Stimulated activated CD4-positive, alpha-beta T cell treated with anti-CD3 and anti-CD28 coated beads, TNF-alpha, amount 100 ng/mL, for 48 hours (primary cell): ENCODE data around the gene CYGB.
"Not testable (repeated sequence)": the region's sequence is repeated elsewhere in the genome, so short reads cannot be mapped to it uniquely, and the experiment has no call there.

Source experiments
- DNase-seq, 3 donors: peaks; one replicate each; pipeline ENCODE4 v3.0.0-alpha.2; 2020; ENCODE audit warnings: low read depth in 3 of 3

CYGB gene

DNA sequence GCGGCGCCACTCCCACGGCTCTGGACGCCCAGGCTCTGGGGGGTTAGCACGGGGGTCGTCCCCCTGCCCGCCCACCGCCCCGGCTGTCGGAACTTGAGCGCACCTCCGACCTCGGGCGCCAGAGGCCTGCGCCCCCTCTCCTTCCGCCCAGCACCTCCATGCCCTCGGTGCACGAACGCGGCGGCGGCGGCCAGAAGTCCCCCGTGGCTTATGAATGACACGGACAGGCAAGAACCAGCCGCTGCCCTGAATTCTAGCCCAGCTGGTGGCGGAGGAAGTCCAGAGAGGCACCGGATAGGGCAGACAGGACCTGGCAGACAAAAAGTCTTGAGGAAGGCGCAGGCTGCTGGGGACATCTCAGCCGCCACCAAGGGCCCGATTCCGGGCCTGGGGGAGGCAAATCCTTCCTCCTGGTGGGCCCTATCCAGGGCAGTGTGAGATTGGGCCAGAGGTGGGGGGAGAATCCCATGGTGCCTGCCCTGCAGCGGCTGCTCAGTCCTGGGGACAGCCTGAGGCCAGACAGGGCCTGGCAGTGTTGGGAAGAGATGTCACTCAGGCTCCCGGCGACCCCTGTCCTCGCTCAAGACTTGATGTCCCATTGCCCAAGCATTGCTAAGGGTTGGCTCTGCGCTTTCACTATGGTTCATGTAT is 897 bp upstream of the CYGB start:
- no peak for DNase-seq

DNA sequence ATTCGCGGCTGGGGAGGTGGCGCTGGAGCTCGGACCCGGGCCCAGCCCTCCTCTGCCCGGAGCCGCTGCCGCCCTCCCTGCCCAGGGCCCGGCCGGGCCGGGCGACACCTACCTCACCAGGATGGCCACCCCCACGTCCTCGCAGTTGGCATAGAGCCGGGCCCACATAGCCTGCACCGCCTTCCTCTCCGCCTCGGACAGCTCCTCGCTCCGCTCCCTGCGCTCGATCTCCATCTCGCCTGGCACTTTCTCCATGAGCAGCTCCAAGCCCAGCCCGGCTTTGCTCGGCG is 276 bp downstream of the CYGB start:
- no peak for DNase-seq

DNA sequence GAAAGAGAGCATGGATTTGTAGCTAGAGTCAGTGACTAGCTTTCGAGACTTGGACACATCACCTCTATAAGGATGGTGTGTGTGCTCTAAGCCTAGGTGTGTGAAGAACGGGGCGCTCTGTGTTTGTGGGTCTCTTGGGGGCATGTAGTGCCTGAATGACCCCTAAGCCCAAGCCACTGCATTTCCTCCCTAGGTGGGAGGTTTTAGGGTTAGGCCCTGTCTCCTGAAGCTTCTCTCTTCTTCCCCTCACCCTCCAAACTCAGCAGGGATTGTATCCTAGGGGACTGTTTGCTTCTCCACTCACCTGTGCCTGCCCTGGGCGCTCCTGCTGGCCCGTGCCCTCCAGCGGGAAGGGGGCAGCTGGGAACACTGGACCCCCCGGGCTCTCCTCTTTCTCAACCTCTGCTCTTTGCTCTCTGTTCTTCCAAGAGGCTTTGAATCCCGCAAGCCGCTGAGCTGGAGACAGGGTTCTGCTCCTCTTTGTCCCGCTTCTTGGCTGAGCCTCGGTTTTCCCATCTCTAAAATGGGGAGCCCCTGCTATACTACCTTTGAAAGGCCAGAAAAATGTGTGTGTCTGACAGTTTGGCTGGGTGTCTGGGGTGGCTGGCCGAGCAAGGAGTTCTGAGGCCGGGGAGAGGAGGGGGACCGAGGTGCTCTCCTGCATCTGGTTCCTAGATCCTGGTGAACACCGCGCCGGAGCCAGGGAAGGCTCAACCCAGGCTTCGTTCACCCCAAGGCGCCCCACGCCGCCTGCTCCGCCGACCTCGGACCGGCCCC is 810 bp downstream of the CYGB start:
- no peak for DNase-seq

DNA sequence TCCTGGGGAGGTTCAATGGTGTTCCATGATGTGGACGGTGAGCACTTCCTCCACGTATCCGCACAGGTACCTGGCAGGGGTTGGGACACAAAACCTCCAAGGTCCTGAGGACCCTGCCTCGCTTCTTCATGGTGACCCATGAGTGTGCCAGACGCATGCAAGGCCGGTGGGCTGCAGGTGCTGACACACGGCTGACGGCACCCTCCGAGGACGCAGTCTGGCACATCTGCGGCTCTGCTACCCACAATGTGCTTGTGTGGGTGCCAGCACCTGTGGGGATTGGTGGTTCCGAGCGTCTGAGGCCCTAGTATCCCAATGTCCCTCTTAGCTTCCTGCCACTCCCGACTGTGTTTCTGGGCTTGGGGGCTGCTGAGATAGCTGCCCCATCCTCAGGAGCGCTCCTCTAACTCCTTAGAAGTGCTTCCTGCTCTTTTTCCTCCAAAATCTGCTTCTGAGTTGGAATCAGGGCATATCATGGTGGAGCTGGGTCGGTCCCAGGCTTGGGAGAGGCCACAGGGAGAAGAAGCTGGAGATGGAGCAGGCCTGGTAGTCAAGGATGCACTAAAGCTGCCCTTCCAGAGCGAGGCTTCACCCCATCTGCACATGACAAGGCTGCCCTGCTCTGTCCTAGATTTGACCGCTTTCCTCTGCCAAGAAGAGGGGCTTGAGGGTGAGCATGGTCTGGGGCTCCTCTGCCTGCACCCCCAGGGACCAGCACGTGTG is 1.6 kb downstream of the CYGB start:
- DNase-seq, result no peak

DNA sequence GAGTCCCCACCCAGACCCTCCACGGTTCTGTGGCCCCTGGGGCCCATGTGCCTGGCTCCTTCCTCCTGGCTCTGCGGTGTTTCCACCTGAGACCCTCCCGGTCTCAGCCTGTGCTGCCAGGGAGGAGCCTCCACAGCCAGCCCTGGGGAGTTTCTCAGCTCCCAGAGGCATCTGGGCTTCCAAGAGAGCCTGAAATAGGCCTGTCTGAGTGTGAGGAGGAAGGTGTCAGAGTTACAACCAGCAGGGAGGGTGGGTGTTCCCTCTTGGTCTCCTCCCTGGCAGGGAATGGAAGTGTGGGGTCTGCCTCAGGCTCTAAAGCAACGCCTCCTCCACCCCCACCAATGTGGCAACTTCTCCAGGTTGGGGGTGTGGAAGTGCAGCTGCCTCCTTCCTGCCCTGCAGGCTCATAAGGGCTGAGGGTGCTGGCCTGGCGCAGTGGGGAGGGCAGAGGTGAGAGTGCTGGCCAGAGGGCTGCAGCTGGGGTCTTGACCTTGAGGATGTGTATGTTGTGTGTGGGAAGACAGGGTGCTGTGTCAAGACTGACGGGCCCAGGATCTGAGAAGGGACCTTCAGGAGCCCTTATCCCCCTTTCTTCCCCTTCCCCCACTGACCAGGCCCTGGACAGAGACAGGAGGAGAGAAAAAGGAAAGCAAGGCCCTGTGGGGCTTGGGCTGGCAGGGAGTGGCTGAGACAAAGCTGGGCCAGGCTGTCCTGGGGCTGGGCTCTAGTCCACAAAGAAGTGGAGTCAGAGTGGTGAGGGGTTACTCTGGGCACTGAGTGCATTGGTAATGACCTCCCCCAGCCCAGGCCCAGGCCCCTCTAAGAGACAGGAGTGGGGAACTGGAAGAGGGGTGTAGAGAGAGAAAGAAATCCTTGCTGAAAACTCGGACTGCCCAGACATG is 2.4 kb downstream of the CYGB start:
- DNase-seq, result no peak

DNA sequence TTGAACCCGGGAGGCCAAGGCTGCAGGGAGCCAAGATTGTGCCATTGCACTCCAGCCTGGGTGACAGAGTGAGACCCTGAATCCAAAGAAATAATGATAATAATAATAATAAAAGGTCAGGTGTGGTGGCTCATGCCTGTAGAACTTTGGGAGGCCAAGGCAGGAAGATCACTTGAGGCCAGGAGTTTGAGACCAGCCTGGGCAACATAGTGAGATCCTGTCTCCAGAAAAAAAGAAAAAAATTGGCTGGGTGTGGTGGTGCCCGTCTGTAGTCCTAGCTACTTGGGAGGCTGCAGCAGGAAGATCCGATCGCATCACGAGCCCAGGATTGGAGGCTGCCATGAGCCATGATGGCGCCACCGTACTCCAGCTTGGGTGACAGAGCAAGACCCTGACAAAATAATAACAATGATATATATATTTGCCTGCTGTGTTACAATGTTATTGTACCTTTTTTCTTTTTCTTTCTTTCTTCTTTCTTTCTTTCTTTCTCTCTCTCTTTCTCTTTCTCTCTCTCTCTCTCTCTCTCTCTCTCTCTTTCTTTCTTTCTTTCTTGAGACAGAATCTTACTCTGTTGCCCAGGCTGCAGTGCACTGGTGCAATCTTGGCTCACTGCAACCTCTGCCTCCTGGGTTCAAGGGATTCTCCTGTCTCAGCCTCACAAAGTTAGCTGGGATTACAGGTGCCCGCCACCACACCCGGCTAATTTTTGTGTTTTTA is 3.7 kb downstream of the CYGB start:
- not testable (repeated sequence) for DNase-seq

DNA sequence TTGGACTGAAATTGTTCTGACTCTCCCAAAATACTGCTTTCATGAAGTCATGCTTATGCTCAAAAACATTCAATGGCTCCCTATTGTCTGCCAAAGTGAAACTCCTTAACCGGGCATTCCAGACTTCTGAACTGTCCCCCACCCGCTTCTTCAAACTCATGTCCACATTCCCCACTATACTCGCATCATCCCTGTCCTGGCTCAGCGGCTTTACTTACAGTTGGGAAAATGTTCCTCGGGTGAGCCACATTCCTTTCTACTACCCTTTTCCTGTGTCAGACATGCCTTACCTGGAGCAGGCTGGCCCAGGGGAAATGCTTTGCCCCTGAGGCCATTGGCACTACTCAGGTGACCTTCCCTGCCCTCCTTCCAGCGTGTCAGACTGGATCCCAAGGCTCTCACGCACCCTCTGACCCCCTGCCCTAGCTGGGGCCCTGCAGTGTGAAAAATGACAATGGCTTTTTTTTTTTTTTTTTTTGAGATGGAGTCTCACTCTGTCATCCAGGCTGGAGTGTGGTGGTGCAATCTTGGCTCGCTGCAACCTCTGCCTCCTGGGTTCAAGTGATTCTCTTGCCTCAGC is 5.3 kb downstream of the CYGB start:
- no peak for DNase-seq

DNA sequence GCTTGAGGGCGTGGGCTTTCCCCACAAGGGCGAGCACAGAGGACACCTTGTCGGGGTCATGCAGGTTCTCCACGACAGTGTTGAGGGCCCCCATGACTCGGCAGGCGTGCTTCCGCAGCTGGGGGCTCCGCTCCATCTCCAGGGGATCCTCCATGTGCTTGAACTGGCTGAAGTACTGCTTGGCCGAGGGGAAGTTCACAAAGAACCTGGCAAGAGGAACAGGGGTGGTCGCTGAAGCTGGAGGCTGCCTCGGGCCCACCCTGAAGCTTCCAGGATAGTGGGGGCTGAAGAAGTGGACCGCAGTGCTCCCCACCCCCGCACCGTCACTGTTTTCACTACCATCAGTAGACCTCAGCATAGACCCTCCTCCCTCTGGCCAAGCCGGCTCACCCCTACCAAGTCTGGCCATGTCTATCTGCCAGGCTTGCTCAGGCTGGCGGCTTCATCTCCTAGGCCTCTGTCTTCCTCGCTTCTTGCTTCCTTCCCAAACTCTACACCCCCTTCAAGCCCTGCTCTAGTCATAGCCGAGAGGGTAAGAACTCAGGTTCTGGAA is 5.9 kb downstream of the CYGB start:
- no peak for DNase-seq

DNA sequence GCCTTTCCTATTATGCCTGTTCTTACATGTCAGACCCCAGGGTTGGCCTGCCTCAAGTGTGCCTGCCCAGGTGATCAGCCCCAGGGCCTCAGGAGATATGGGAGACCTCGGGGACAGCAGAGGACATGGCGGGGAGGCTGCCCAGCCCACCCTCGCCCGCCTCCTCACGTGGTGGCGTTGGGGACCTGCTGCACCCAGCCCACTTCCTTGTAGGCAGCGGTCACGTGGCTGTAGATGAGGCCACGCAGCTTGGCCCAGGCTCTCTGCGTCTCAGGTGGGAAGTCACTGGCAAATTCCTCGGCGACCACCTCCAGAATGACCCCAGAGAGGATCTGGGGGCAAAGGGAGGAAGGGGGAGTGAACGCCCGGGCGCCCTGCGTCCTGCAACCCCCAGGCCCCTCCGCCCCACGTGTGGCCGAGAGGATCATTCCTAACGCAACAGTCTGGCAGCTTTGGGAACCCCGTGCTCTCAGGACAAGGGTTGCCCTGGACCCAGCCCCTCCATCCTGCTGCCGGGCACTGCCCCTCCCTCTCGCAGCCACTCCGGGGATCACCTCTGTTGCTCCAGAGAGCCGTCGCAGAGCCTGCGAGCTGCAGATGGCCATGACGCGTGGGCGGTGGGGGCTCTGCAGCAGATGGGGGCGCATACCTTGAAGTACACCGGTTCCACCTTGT is 6.6 kb downstream of the CYGB start:
- DNase-seq, result no peak

DNA sequence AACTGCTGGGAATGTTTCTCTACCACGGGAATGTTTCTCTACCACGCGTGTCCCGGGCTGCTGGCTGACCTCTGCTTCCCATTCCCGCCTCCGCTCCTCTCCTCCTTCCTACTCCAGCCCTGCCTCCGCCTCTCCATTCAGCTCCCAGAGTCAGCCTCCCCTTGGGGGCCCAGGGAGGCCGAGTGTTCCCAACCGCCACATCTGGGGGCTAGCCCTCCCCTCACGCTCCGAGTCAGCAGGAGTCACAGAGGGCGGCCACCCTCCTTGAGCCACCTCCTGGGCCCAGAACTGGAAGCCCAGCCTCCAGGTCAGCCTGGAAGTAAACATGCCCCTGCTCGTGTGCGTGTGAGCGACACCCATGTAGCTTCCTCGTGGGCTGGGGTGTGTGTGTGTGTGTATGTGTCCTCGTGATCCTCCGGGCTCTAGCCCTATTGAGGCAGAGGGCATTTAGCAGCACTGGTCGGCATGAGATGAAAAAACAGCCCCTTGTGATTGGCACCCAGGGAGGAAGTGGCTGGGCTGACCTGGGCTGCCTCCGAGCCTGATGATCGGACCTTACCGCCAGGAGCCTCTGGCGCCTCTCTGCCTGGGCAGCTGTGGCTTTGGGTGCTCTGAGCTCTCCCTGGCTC is 7.3 kb downstream of the CYGB start:
- DNase-seq, result no peak

DNA sequence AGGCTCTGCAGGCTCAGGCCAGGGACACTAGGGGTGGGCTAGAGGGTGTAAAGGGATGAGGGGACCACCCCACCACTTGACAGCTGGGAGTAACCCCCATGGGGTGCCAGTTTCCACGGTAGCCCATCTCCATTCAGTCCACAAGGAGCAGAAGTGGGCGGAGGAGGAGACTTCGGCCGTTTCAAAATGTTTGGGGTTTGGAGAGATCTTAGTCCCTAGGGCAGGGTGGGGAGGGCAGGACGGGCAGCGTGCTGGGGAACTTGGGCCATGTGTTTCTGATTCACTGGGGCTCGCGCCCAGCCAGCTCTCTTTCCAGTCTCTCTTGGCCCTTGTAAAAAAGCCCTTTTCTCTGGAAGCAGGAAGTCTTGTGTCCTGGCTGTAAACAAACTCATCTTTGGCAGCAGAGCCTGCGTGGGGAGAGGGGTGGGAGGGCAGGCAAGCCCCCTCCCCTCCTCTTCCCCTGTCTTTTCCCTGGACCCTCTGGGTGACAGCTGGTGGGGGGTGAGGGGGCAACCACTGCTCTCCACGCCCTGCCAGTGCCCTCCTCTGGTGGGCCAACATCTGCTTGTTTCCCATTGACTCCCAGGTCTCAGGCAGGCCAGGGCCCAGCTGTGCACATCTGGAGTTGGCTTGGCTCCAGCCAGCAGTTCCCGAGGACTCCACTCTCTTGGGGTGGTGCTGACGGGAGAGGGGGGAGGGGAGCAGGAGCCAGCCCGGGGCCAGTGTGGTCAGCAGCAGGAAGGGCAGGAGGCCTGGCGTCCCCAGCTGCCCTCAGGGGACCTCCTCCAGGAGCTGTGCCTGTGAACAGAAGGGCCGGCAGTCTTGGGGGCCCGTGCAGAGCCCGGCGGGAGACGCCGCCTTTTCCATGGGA is 8.1 kb downstream of the CYGB start:
- DNase-seq, result no peak

DNA sequence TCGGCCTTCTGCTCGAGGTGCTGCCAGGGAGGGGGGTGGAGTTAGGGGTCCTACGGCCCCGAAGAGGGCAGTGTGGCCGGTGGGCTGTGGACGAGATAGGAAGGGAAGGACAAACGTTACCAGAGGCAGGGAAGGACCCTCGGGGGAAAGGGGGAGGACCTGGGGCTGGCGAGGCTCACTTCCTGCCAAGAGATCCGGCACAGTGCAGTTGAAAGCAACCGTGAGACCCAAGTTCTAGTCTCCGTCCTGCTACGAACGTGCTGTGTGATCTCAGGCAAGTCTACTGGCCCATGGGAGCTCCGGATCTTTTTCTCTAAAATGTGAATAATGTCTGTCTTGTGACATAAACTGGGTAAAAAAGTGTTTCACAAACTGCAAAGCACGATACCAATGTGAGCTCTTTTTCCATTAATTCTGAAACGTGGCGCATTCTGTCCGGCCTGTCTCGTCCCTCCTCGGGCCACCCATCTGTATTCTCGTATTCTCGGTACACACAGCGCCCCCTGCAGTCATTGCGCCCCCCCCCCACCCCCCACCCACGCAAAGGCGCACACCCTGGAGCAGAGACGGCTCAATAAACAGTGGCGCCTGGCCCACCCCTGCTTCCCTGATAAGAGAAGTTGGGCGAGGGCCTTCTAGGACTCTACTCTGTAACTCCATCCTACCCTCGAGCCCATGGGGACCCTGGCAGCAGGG is 8.8 kb downstream of the CYGB start:
- DNase-seq, result no peak

DNA sequence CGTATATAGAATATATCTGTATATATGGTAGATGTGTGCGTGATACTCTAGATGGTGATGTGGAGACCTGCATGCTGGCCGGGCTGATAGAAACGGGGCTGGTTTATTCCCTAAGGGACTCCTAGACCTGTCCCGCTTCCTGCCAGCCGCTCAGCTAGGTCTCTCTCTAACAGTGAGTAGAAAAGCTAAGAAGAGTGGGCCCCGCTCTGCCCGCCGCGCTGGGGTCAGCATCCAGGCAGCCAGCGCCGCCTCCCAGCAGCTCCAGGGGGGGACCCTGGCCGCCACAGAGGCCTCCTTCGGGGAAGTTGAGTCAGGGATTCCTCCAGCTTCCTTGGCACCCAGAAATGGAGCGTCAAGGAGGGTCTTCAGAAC is 9.4 kb downstream of the CYGB start:
- DNase-seq, result no peak

DNA sequence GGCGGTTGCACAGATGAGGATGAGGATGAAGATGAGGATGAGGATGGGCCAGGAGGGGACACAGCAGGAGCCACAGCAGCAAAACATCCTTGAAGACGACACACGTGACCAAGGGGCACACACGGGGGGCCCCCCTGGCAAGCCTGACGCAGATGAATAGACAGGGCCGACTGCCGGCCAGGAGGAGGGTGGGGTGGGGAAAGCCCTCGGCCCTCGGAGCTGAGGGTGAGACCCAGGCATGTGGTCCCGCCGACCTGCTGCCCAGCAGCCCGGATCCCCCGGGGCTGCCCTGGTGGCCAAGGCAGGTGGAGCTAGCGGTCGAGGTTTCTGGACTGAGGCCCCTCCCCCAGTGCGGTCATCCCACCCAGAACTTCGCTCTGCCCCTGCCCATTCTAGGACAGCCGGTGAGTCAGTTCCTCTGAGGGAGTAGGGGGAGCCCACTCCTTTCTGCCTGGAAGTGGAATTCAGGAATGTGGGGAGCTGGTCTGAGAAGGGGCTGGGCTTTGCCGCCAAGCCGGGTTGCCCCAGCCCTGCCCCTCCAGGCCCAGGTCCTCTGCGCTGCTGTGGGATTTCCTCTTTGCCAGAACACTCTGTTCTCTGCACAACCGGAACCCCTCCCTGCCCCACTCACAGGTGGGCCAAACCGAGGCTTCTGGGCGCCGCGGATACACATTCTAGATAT is 9.9 kb downstream of the CYGB start:
- DNase-seq, result no peak

DNA sequence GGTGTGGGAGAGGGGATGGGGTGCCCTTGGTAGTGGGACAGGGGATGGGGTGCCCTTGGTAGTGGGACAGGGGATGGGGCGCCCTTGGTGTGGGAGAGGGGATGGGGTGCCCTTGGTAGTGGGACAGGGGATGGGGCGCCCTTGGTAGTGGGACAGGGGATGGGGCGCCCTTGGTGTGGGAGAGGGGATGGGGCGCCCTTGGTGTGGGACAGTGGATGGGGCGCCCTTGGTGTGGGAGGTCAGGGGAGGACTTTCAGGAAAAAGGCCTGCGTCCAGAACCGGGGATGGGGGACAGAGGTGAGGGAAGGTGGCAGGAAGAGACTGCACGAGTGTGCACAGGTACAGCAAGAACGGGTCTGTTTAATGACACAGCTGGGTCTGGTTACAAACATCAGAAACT is 10.5 kb downstream of the CYGB start:
- DNase-seq, result not testable (repeated sequence)

DNA sequence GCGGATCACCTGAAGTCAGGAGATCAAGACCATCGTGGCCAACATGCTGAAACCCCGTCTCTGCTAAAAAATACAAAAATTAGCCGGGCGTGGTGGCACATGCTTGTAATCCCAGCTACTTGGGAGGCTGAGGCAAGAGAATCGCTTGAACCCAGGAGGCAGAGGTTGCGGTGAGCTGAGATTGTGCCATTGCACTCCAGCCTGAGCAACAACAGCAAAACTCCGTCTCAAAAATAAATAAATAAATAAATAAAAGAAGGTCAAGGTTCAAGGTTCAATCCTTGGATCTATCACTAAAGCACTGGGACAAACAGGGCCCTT is 12.0 kb downstream of the CYGB start:
- not testable (repeated sequence) for DNase-seq

DNA sequence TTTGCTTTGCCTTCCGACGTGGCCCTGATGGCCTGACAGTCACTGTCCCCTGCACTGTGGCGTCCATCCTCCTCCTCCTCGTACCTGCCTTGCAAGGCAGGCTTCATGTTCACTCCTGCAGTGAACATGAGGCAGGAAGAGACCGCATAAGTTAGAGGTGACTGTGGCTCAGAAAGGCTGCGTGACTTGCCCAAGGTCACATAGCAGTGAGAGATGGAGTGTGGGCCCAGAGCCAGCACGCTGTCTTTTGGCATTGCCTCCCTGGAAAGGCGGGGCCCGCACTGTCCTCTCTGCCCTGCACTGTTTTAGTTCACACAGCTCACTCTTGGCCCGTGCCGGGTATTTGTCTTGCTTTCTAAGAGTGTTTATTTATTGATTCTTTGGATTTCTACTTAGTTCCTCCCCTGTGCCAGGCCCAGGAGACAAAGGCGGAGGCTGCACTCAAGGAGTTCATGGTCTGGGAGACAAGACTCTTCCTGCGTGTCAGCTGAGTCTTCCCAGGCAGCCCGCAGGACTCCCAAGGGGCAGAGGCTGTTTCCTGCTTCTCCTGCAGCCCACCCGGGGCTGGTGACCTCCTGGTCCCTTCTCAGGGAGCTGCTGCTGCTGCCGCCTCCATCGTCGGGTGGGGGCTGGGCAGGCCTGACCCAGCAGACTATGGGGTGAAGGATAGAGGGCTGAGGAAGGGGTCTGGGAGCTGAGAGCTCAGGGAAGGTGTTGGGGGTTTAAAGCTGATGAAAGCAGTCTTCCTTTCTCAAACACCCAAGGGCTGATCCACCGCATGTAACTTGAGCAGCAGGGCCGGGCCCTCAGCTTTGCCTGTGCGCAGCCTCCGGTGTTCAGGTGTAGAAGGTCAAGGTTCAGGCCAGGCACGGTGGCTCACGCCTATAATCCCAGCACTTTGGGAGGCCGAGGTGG is 12.7 kb downstream of the CYGB start:
- DNase-seq, result no peak
